HepG2 (cell line): Measurements from ENCODE around the gene VAV2. TPM values are rescaled to one million over a fixed set of nuclear protein-coding genes. Genes with fewer than 3 reads are reported as not detected.

Experiments
- ATAC-seq: fragments of 200-7000 bp; cut with Tn5 transposase; 3 replicates; pipeline ENCODE4 v1.9.1; 2020; ENCODE audit warnings: mild to moderate bottlenecking, moderate library complexity
- BruUV-seq: library from RNA; stranded (reverse); fragments of 400-500 nt; replicated peaks from 2 replicates; lab custom pipeline; 2021; lab: Mats Ljungman, UMichigan
- CTCF ChIA-PET: fragments of 300-600 bp; formaldehyde crosslinking; extraction: SDS; loops from one replicate; lab custom pipeline; 2021; ENCODE audit warnings: low total read pairs, inconsistent platforms, low intra/inter-chr PET ratio; lab: Yijun Ruan, JAX
- POLR2A ChIA-PET: fragments of 350-600 bp; sonication (Branson Sonifier 250); formaldehyde crosslinking; loops from one replicate; lab custom pipeline; 2020; ENCODE audit warnings: antibody characterized with exemption, inconsistent platforms; lab: Yijun Ruan, JAX
- DNase-seq: peaks from one replicate; pipeline ENCODE4 v3.0.0-alpha.2; 2015; ENCODE audit warnings: low spot score
- FAIRE-seq: peaks from 3 replicates; lab custom pipeline; 2011; peaks lifted over from hg19 to GRCh38; lab: Jason Lieb, UNC
- H2AFZ ChIP-seq: one replicate; pipeline ENCODE4 v1.6.1; 2011; ENCODE audit warnings: low read length, inconsistent platforms
- H3K27ac ChIP-seq: fragments of 300-600 bp; 3 replicates; pipeline ENCODE4 v1.8.0; 2011; ENCODE audit warnings: mixed run types, mild to moderate bottlenecking, mixed read lengths, low read length, inconsistent platforms; ENCODE audit not compliant: insufficient read depth; ENCODE audit errors: extremely low read length
- H3K27me3 ChIP-seq, 2 experiments: fragments of 200-600 bp in 1 of 2; 2 replicates in 1 of 2; 3 replicates in 1 of 2; pipeline versions ENCODE4 v1.6.0 to v1.8.0; 2011; ENCODE audit warnings: low read length in 2 of 2, mild to moderate bottlenecking in 2 of 2, moderate library complexity in 2 of 2, inconsistent platforms in 1 of 2; ENCODE audit not compliant: insufficient read depth in 2 of 2, control insufficient read depth in 1 of 2
- H3K36me3 ChIP-seq, 2 experiments: fragments of 200-600 bp in 1 of 2; replicated peaks in 1 of 2; 2 replicates in 1 of 2; 3 replicates in 1 of 2; pipeline versions ENCODE4 v1.5.1 to v1.8.0; 2011; ENCODE audit warnings: low read length in 2 of 2, inconsistent platforms in 1 of 2; ENCODE audit not compliant: insufficient read depth in 2 of 2, control insufficient read depth in 1 of 2
- H3K4me1 ChIP-seq: 2 replicates; pipeline ENCODE4 v1.5.1; 2012; ENCODE audit warnings: low read length, inconsistent platforms; ENCODE audit not compliant: insufficient read depth
- H3K4me2 ChIP-seq: 2 replicates; pipeline ENCODE4 v1.6.0; 2011; ENCODE audit warnings: low read depth, low read length, inconsistent platforms
- H3K4me3 ChIP-seq, 3 experiments: fragments of 200-600 bp in 1 of 3; sonication (generic), shearing (Covaris generic) in 1 of 3; replicated peaks in 1 of 3; 2 replicates each; pipeline ENCODE4 v1.5.1; 2011 to 2016; ENCODE audit warnings: low read length in 3 of 3, inconsistent platforms in 2 of 3, low read depth in 2 of 3, mild to moderate bottlenecking in 2 of 3, control low read depth in 1 of 3, mixed read lengths in 1 of 3; ENCODE audit not compliant: insufficient read depth in 1 of 3
- H3K79me2 ChIP-seq: one replicate; pipeline ENCODE4 v1.6.1; 2011; ENCODE audit warnings: low read length, inconsistent platforms; ENCODE audit not compliant: insufficient read depth
- H3K9ac ChIP-seq: 2 replicates; pipeline ENCODE4 v1.6.0; 2011; ENCODE audit warnings: mild to moderate bottlenecking, low read depth, low read length, inconsistent platforms; ENCODE audit not compliant: insufficient read depth
- H3K9me3 ChIP-seq: 2 replicates; pipeline ENCODE4 v1.5.1; 2012; ENCODE audit warnings: mild to moderate bottlenecking, low read length
- H4K20me1 ChIP-seq: 2 replicates; pipeline ENCODE4 v1.6.0; 2011; ENCODE audit warnings: inconsistent platforms, mild to moderate bottlenecking, low read length, moderate library complexity; ENCODE audit not compliant: insufficient read depth
- AHR ChIP-seq: IDR thresholded peaks from 2 replicates; pipeline ENCODE4 v1.6.1; 2018; ENCODE audit warnings: missing genetic modification reagents, missing compliant biosample characterization
- ARID5B ChIP-seq: IDR thresholded peaks from 2 replicates; pipeline ENCODE4 v1.4.0; 2020; ENCODE audit warnings: mild to moderate bottlenecking, missing genetic modification reagents
- BCL3 ChIP-seq: sonication (generic); formaldehyde crosslinking; IDR thresholded peaks from 2 replicates; pipeline ENCODE4 v1.5.1; 2020; ENCODE audit warnings: mild to moderate bottlenecking, missing genetic modification reagents, moderate library complexity
- DMTF1 ChIP-seq: sonication (generic); formaldehyde crosslinking; IDR thresholded peaks from 2 replicates; pipeline ENCODE4 v1.4.0; 2020; ENCODE audit warnings: mild to moderate bottlenecking, missing genetic modification reagents
- GMEB2 ChIP-seq: IDR thresholded peaks from 2 replicates; pipeline ENCODE4 v1.6.1; 2016; ENCODE audit warnings: missing biosample characterization, missing genetic modification reagents, low read depth
- HIVEP1 ChIP-seq: sonication (generic); formaldehyde crosslinking; IDR thresholded peaks from 2 replicates; pipeline ENCODE4 v1.4.0; 2020; ENCODE audit warnings: mild to moderate bottlenecking, missing genetic modification reagents
- NFE2 ChIP-seq: sonication (generic); formaldehyde crosslinking; IDR thresholded peaks from 2 replicates; pipeline ENCODE4 v1.4.0; 2020; ENCODE audit warnings: missing genetic modification reagents
- NPAS2 ChIP-seq: sonication (generic); formaldehyde crosslinking; IDR thresholded peaks from 2 replicates; pipeline ENCODE4 v1.8.0; 2022; ENCODE audit warnings: mild to moderate bottlenecking, missing genetic modification reagents, borderline replicate concordance
- POLR2A ChIP-seq, 2 experiments: IDR thresholded peaks; 2 replicates each; pipeline ENCODE4 v1.6.1; 2011; ENCODE audit warnings: low read depth in 2 of 2, low read length in 2 of 2, mild to moderate bottlenecking in 1 of 2, moderate library complexity in 1 of 2; ENCODE audit not compliant: insufficient read depth in 1 of 2
- STAT5B ChIP-seq: sonication (generic); formaldehyde crosslinking; IDR thresholded peaks from 2 replicates; pipeline ENCODE4 v1.4.0; 2020; ENCODE audit warnings: missing genetic modification reagents
- TP53 ChIP-seq: sonication (generic); formaldehyde crosslinking; conservative IDR thresholded peaks from 2 replicates; pipeline ENCODE4 v1.4.0; 2020; ENCODE audit warnings: missing genetic modification reagents
- ZFP62 ChIP-seq: sonication (generic); formaldehyde crosslinking; IDR thresholded peaks from 2 replicates; pipeline ENCODE4 v1.4.0; 2020; ENCODE audit warnings: missing genetic modification reagents
- ZNF260 ChIP-seq: sonication (generic); formaldehyde crosslinking; IDR thresholded peaks from 2 replicates; pipeline ENCODE4 v1.4.0; 2020; ENCODE audit warnings: missing genetic modification reagents, low read depth, mild to moderate bottlenecking, borderline replicate concordance
- ZNF543 ChIP-seq: sonication (generic); formaldehyde crosslinking; IDR thresholded peaks from 2 replicates; pipeline ENCODE4 v1.4.0; 2020; ENCODE audit warnings: mild to moderate bottlenecking, missing genetic modification reagents
- WGBS: methylation state at CpG from one replicate; pipeline ENCODE4 v1.1.6; 2017; ENCODE audit warnings: low lambda C conversion rate; 5-methylcytosine and 5-hydroxymethylcytosine counted together
- in situ Hi-C: cut with HindIII; loops from 2 replicates; pipeline ENCODE4 v1.10.0; 2017; ENCODE audit warnings: low pct_unique_long_range_greater_than_20kb; ENCODE audit not compliant: extremely low pct_ligation_motif_present
- intact Hi-C: fragments of 100-400 bp; cut with micrococcal nuclease; formaldehyde crosslinking; loops from one replicate; pipeline ENCODE4 v1.10.0; 2022; ENCODE audit not compliant: unreplicated experiment
- polyA plus RNA-seq, 8 experiments: library from polyadenylated mRNA; depleted of rRNA in 3 of 8; stranded (reverse) in 7 of 8; unstranded in 1 of 8; fragments of >200 nt; fragmentation: Illumina TruSeq in 4 of 8; extraction: Trizol in 4 of 8; gene quantifications; 2 replicates each; pipeline versions ENCODE4 v1.2.1 to v1.2.3, GENCODE V29; 2011 to 2016; ENCODE audit warnings: low read depth in 4 of 8, missing spikeins in 1 of 8, mixed read lengths in 1 of 8; ENCODE audit not compliant: insufficient read depth in 1 of 8
- total RNA-seq, 5 experiments: library from RNA; depleted of rRNA; stranded (reverse); fragments of >200 nt; fragmentation: Illumina TruSeq; extraction: Trizol; gene quantifications; 2 replicates each; pipeline ENCODE4 v1.2.3, GENCODE V29; 2016; ENCODE audit warnings: low read depth in 1 of 5

VAV2 gene
- total and polyA plus RNA-seq, 2 of the 13 experiments (the other 11 are each of a cell fraction or from before 2014, with no cell fraction given): 22.5 to 22.9 TPM

GRCh38 chr9:133737774-133738639, 254.1 kb downstream of the VAV2 start, which contains the start of gene SARDH:
SARDH (minus strand) TSS chr9:133738352; CDS start chr9:133734173, 4,179 bp downstream.
- peak within 1 kb of the TSS; percentile 63 to 83 (median 64) for H3K4me3 ChIP-seq
- 3% methylated on average over 8 of the region's 25 CpGs for WGBS
- no peak within 1 kb of the TSS for H2AFZ ChIP-seq
- DNase-seq (peak; percentile 77), FAIRE-seq (peak; percentile 85), ATAC-seq (peak; percentile 77)
- intact Hi-C loops: loop anchor here (2.0 kb wide), 1 partner anchor 31 kb away; no protein-coding TSS in a partner anchor
- CTCF ChIA-PET: no interaction called here
- H3K79me2 ChIP-seq: peaks cover 5% of the 10 kb centered on the region
- no peaks in the 10 kb centered on the region for H4K20me1 ChIP-seq
- no peaks in the 10 kb centered on the region for H3K36me3 ChIP-seq
- no peaks in the 10 kb centered on the region for H3K9me3 ChIP-seq
- no peaks in the 10 kb centered on the region for H3K27me3 ChIP-seq
- in situ Hi-C loops: loop anchor here (25.0 kb wide), 1 partner anchor 201 kb away; the partner anchor contains the start of gene ADAMTSL2
- peak within 1 kb of the TSS; percentile 97 for H3K27ac ChIP-seq
- POLR2A ChIA-PET: interaction anchor here (0.8 to 6.2 kb wide), 20 partner anchors 9 to 310 kb away, joined by 3 to 156 read pairs (median 4); partner anchors contain the start of genes ADAMTSL2 and CACFD1
- BruUV-seq: no TSS peak
- peak within 1 kb of the TSS; percentile 74 for H3K9ac ChIP-seq
- peak within 1 kb of the TSS; percentile 91 for H3K4me2 ChIP-seq
- peaks cover 58% of the 10 kb centered on the region for H3K4me1 ChIP-seq
- TF ChIP-seq HIVEP1 (peak; percentile 93; the same call in 1 of the 2 replicates), DMTF1 (CRISPR knock-in tag) (0 out of 2 replicates have a peak, but pooled peaks have one; percentile 22), POLR2A (IDR thresholded peaks at IDR 0.05; ENCODE audit: insufficient read depth in 1 of 2, low read depth in 2 of 2, low read length in 2 of 2) (peak in 1 of 2 experiments; percentile 81; a peak in 2 of 4 replicates), STAT5B (CRISPR knock-in tag) (no peak), ARID5B (CRISPR knock-in tag) (peak; percentile 34; the same call in 1 of the 2 replicates), BCL3 (CRISPR knock-in tag) (0 out of 2 replicates have a peak, but pooled peaks have one; percentile 16), NFE2 (no peak), ZFP62 (no peak), ZNF260 (CRISPR knock-in tag) (no peak), NPAS2 (CRISPR knock-in tag) (0 out of 2 replicates have a peak, but pooled peaks have one; percentile 50), TP53 (CRISPR knock-in tag) (no peak), AHR (0 out of 2 replicates have a peak, but pooled peaks have one; percentile 43), ZNF543 (peak; percentile 100), GMEB2 (CRISPR knock-in tag) (no peak)
